Upper lobe of right lung (tissue), 1 donor: ENCODE data around the gene ATP2A1. TPM values are rescaled to one million over a fixed set of nuclear protein-coding genes. Genes with fewer than 3 reads are reported as not detected.

Experiments
- ATAC-seq: fragments of 200-7000 bp; cut with Tn5 transposase; one replicate; pipeline ENCODE4 v1.9.1; 2020; ENCODE audit warnings: mild to moderate bottlenecking, moderate library complexity
- DNase-seq: peaks from one replicate; pipeline ENCODE4 v3.0.0-alpha.2; 2020
- H3K27ac ChIP-seq: fragments of 200-600 bp; one replicate; pipeline ENCODE4 v1.8.0; 2022
- H3K27me3 ChIP-seq: fragments of 200-600 bp; one replicate; pipeline ENCODE4 v1.8.0; 2022; ENCODE audit warnings: mild to moderate bottlenecking
- H3K36me3 ChIP-seq: fragments of 200-600 bp; one replicate; pipeline ENCODE4 v1.8.0; 2022
- H3K4me1 ChIP-seq: fragments of 200-600 bp; one replicate; pipeline ENCODE4 v1.8.0; 2022
- H3K4me3 ChIP-seq: fragments of 200-600 bp; one replicate; pipeline ENCODE4 v1.8.0; 2022; ENCODE audit warnings: mild to moderate bottlenecking
- H3K9me3 ChIP-seq: fragments of 200-600 bp; one replicate; pipeline ENCODE4 v1.8.0; 2022
- intact Hi-C: fragments of 100-400 bp; cut with DNase I; formaldehyde crosslinking; loops from one replicate; pipeline ENCODE4 v1.11.0; 2022
- total RNA-seq: library from RNA; stranded (reverse); fragmentation: NEBNext Ultra II Directional; extraction: Animal tissue kit (Norgen Biotek cat#: 25700); gene quantifications from one replicate; pipeline ENCODE4 v1.2.1, GENCODE V29; 2021
- TF ChIP-seq, protein P1 (sequence below): fragments of 200-600 bp; IDR thresholded peaks from one replicate; pipeline ENCODE4 v1.8.0; 2022; ENCODE audit warnings: antibody characterized with exemption
- donor health status: DM: no; HTN: yes; CAD: no; lungs with severe emphysema.

Gene ATP2A1
- total RNA-seq, 1 donor from 2014 or later: 0.46 TPM

- TF ChIP-seq, protein P1, sequence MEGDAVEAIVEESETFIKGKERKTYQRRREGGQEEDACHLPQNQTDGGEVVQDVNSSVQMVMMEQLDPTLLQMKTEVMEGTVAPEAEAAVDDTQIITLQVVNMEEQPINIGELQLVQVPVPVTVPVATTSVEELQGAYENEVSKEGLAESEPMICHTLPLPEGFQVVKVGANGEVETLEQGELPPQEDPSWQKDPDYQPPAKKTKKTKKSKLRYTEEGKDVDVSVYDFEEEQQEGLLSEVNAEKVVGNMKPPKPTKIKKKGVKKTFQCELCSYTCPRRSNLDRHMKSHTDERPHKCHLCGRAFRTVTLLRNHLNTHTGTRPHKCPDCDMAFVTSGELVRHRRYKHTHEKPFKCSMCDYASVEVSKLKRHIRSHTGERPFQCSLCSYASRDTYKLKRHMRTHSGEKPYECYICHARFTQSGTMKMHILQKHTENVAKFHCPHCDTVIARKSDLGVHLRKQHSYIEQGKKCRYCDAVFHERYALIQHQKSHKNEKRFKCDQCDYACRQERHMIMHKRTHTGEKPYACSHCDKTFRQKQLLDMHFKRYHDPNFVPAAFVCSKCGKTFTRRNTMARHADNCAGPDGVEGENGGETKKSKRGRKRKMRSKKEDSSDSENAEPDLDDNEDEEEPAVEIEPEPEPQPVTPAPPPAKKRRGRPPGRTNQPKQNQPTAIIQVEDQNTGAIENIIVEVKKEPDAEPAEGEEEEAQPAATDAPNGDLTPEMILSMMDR: no peak
- Histone ChIP-seq H3K36me3 (peaks cover 6% of the 10 kb centered on the region), H3K4me1 (peaks cover 11% of the 10 kb centered on the region), H3K9me3 (no peaks in the 10 kb centered on the region), H3K27ac (no peak overlapping the region), H3K27me3 (peaks cover 3% of the 10 kb centered on the region), H3K4me3 (no peak overlapping the region)
- DNase-seq: no peak
- intact Hi-C loops: loop anchor here (10.0 kb wide), 1 partner anchor 48 kb away; the partner anchor contains the start of gene RABEP2
- no peak for ATAC-seq
These were observed 1.2 kb upstream of the ATP2A1 start for GRCh38 chr16:28876973-28877654.

- Histone ChIP-seq H3K27me3 (peaks cover 8% of the 10 kb centered on the region), H3K36me3 (peaks cover under 1% of the 10 kb centered on the region), H3K27ac (no peak overlapping the region), H3K9me3 (no peaks in the 10 kb centered on the region), H3K4me1 (peaks cover 11% of the 10 kb centered on the region), H3K4me3 (no peak overlapping the region)
- ATAC-seq (no peak), DNase-seq (no peak)
- intact Hi-C loops: loop anchor here (10.0 kb wide), 1 partner anchor 47 kb away; the partner anchor contains the start of gene RABEP2
- TF ChIP-seq, protein P1: no peak
These were observed 660 bp upstream of the ATP2A1 start for GRCh38 chr16:28877655-28878000.

DNA sequence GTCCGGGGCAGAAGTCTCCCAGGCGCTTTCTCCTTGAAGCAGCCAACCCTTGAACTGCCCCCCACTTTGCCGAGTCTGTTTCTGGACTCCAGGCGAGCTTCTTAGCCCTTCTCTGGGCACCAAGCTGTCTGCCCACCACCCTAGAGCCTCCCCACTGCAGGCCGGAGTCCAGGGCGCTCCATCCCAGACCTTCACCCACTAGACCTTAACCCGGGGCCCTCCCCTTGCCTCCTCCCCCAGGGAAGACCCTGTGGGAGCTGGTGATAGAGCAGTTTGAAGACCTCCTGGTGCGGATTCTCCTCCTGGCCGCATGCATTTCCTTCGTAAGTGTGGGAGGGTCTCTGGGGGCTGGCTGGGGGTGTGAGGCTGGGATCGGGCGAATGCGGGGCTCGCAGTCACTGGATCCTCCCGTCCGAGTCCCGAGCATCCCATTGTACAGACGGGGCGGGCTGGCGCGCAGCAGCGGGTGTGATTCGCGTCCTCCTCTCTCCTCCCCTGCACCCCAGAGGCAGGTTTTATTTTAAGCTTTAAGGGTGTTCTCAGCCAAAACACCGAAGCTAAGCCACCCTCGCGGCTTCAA, 1.1 kb downstream of the ATP2A1 start:
- ATAC-seq (peak; percentile 39), DNase-seq (no peak)
- H3K4me1 ChIP-seq: peaks cover 11% of the 10 kb centered on the region
- H3K27me3 ChIP-seq: peaks cover 19% of the 10 kb centered on the region
- intact Hi-C loops: loop anchor here (10.0 kb wide), 1 partner anchor 45 kb away; the partner anchor contains the start of gene RABEP2
- TF ChIP-seq, protein P1: no peak
- no peaks in the 10 kb centered on the region for H3K9me3 ChIP-seq
- peak overlapping the region; percentile 79 for H3K4me3 ChIP-seq
- no peak overlapping the region for H3K27ac ChIP-seq
- no peaks in the 10 kb centered on the region for H3K36me3 ChIP-seq

DNA sequence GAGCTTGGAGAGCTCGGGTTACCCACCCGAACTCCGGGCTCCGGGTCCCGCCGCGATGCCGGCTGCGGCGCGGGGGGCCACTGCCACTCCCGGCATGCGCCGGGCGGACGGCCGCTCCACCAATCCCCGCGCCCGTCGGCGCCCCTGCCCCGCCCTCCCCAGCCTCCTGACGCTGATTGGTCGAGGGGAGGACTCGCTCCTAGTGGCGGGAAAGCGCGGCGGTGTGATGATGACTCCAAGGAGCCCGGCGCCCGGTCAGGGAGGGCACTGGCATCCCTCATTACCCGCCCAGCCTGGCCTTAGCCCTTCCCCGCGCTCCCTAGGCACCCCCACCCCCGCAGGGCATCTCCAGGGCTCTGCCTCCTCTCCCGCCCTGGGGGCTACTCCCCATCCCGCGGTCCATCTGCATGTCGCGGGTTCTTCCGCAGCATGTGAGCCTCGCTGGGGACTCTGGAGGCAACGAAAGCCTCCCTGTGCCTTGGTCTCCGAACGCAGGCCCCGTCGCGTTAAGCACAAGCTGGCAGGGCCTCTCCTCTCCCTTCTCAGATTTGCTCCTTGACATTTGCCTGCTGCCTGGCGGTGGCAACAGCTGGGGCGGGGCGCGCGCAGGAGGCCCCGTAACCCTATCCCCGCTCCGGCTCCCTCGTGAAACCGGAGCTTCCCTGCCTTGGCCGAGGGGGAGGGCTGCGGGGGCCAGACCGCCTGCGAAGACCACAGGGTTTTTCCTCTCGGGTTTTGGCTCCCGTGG, 1.7 kb downstream of the ATP2A1 start:
- H3K9me3 ChIP-seq: no peaks in the 10 kb centered on the region
- TF ChIP-seq, protein P1: no peak
- H3K27ac ChIP-seq: no peak overlapping the region
- ATAC-seq (peak; percentile 96), DNase-seq (peak; percentile 93)
- H3K4me1 ChIP-seq: peaks cover 11% of the 10 kb centered on the region
- peak overlapping the region; percentile 79 for H3K4me3 ChIP-seq
- intact Hi-C loops: loop anchor here (10.0 kb wide), 1 partner anchor 45 kb away; the partner anchor contains the start of gene RABEP2
- no peaks in the 10 kb centered on the region for H3K36me3 ChIP-seq
- peaks cover 19% of the 10 kb centered on the region for H3K27me3 ChIP-seq

- no peak for DNase-seq
- no peaks in the 10 kb centered on the region for H3K36me3 ChIP-seq
- H3K4me3 ChIP-seq: no peak overlapping the region
- intact Hi-C loops: no loop called here
- no peaks in the 10 kb centered on the region for H3K9me3 ChIP-seq
- H3K27ac ChIP-seq: no peak overlapping the region
- TF ChIP-seq, protein P1: no peak
- peaks cover 19% of the 10 kb centered on the region for H3K27me3 ChIP-seq
- ATAC-seq: no peak
- peaks cover 11% of the 10 kb centered on the region for H3K4me1 ChIP-seq
These were observed 2.3 kb downstream of the ATP2A1 start for GRCh38 chr16:28880589-28880915.
